H1 (cell line): ENCODE measurements around the gene NKX6-1. TPM values are rescaled to one million over a fixed set of nuclear protein-coding genes. Genes with fewer than 3 reads are reported as not detected.

Experiments
- BACH1 ChIP-seq: IDR thresholded peaks from 2 replicates; pipeline ENCODE4 v1.6.1; 2012; ENCODE audit warnings: low read length, improper control_type of control experiment
- E2F6 ChIP-seq: IDR thresholded peaks from 2 replicates; pipeline ENCODE4 v1.6.1; 2012; ENCODE audit warnings: inconsistent platforms
- EZH2 ChIP-seq: fragments of 200-600 bp; sonication (generic); IDR thresholded peaks from 2 replicates; pipeline ENCODE4 v1.7.1; 2012; ENCODE audit warnings: low read depth, mild to moderate bottlenecking, moderate library complexity, low read length, inconsistent platforms; ENCODE audit not compliant: severe bottlenecking
- JUND ChIP-seq: IDR thresholded peaks from 2 replicates; pipeline ENCODE4 v1.6.1; 2011; ENCODE audit warnings: mild to moderate bottlenecking, improper control_type of control experiment, low read length
- POLR2A ChIP-seq, 2 experiments: IDR thresholded peaks; 1 replicate in 1 of 2; 2 replicates in 1 of 2; pipeline ENCODE4 v1.6.1; 2011; ENCODE audit warnings: low read depth in 2 of 2, low read length in 2 of 2, mild to moderate bottlenecking in 2 of 2; ENCODE audit errors: control extremely low read depth in 1 of 2
- SUZ12 ChIP-seq: fragments of 200-600 bp; sonication (generic); IDR thresholded peaks from 2 replicates; pipeline ENCODE4 v1.6.1; 2012; ENCODE audit warnings: mild to moderate bottlenecking, inconsistent platforms, low read length, moderate library complexity, mixed read lengths
- TEAD4 ChIP-seq: IDR thresholded peaks from 2 replicates; pipeline ENCODE4 v1.6.1; 2012; ENCODE audit warnings: low read depth, low read length, inconsistent platforms, mixed read lengths
- polyA plus RNA-seq, 7 experiments: library from polyadenylated mRNA; depleted of rRNA in 3 of 7; stranded (reverse) in 5 of 7; unstranded in 2 of 7; fragments of >200 nt in 5 of 7; fragments of 200-250 nt in 2 of 7; gene quantifications; 1 replicate in 5 of 7; 2 replicates in 1 of 7; 4 replicates in 1 of 7; pipeline versions ENCODE4 v1.2.1 to v1.2.3, GENCODE V29; 2011 to 2013; ENCODE audit warnings: missing spikeins in 2 of 7, mixed read lengths in 2 of 7
- total RNA-seq: library from RNA; stranded (reverse); fragmentation: NEBNext Ultra II Directional; extraction: Animal tissue kit (Norgen Biotek cat#: 25700); gene quantifications from 2 replicates; pipeline ENCODE4 v1.2.1, GENCODE V29; 2021

NKX6-1 gene
- total and polyA plus RNA-seq, 2 of the 8 experiments (the other 6 are each of a cell fraction or from before 2014, with no cell fraction given) = 0.03 to 0.45 TPM

GRCh38 chr4:84495794-84496261, 3.3 kb downstream of the NKX6-1 start (continued):
- no peak for TF ChIP-seq TEAD4
- peak; percentile 56 for TF ChIP-seq SUZ12
- TF ChIP-seq BACH1 = no peak
- no peak for TF ChIP-seq JUND
- peak; percentile 41 for TF ChIP-seq EZH2
- TF ChIP-seq POLR2A (IDR thresholded peaks at IDR 0.05; ENCODE audit: control extremely low read depth in 1 of 2, low read depth in 2 of 2, low read length in 2 of 2) = no peak
- TF ChIP-seq E2F6 = peak; percentile 92
